ENCODE results near the gene XYLT1.

The XYLT1 gene

GRCh38 chr16:17433577-17434451, 36.9 kb downstream of the XYLT1 start:
- TF ChIP-seq CTCF (IDR thresholded peaks at IDR 0.05; ENCODE audit: low read depth, low read length, missing control alignments), result no peak
- no peak for DNase-seq (ENCODE audit: low read depth)
- no peak overlapping the region for H3K4me3 ChIP-seq (ENCODE audit: low read depth, low read length)

GRCh38 chr16:17432901-17433576, 37.7 kb downstream of the XYLT1 start:
- no peak for DNase-seq (ENCODE audit: low read depth)
- no peak overlapping the region for H3K4me3 ChIP-seq (ENCODE audit: low read depth, low read length)
- no peak for TF ChIP-seq CTCF (IDR thresholded peaks at IDR 0.05; ENCODE audit: low read depth, low read length, missing control alignments)

- no peak overlapping the region for H3K4me3 ChIP-seq (ENCODE audit: low read depth, low read length)
- DNase-seq (ENCODE audit: low read depth), result no peak
- no peak for TF ChIP-seq CTCF (IDR thresholded peaks at IDR 0.05; ENCODE audit: low read depth, low read length, missing control alignments)
Measured at GRCh38 chr16:17431968-17432625, 38.7 kb downstream of the XYLT1 start.

GRCh38 chr16:17431012-17431411, 39.7 kb downstream of the XYLT1 start:
- TF ChIP-seq CTCF (IDR thresholded peaks at IDR 0.05; ENCODE audit: low read depth, low read length, missing control alignments), result no peak
- H3K4me3 ChIP-seq (ENCODE audit: low read depth, low read length), result no peak overlapping the region
- DNase-seq (ENCODE audit: low read depth), result no peak

- TF ChIP-seq CTCF (IDR thresholded peaks at IDR 0.05; ENCODE audit: low read depth, low read length, missing control alignments), result no peak
- DNase-seq (ENCODE audit: low read depth), result no peak
- H3K4me3 ChIP-seq (ENCODE audit: low read depth, low read length), result no peak overlapping the region
Measured at GRCh38 chr16:17426451-17426850, 44.3 kb downstream of the XYLT1 start.

- DNase-seq (ENCODE audit: low read depth), result no peak
- no peak for TF ChIP-seq CTCF (IDR thresholded peaks at IDR 0.05; ENCODE audit: low read depth, low read length, missing control alignments)
- no peak overlapping the region for H3K4me3 ChIP-seq (ENCODE audit: low read depth, low read length)
Measured at GRCh38 chr16:17424771-17425170, 46.0 kb downstream of the XYLT1 start.
